EH (cell line): ENCODE data around the gene SFT2D1.

ENCODE experiments used
- DNase-seq: peaks from one replicate; pipeline ENCODE4 v3.0.0-alpha.2; 2015; ENCODE audit warnings: low read depth

The SFT2D1 gene

GRCh38 chr6:166307082-166308032, 35.0 kb downstream of the SFT2D1 start:
- no peak for DNase-seq

GRCh38 chr6:166306378-166307081, 35.8 kb downstream of the SFT2D1 start:
- DNase-seq = no peak

GRCh38 chr6:166305562-166306117, 36.7 kb downstream of the SFT2D1 start:
- DNase-seq = no peak

DNA sequence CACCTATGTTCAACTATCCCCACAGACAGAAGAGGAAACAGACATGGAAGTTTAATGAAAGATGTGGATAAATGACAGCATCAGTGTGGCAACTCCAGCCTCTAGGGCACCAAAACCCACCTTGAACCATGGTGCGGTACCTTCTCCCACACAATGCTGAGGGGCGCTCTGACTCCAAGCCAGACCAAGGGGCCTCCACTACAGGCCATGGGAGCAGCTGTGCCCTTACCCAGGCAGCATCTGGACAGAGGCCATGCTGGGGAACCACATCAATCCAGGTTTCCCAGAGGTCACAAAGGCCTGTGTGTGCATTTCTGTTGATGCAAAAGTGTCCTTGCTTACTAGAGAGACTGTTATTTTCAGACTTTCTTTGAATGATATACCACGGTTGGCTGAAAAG, 38.2 kb downstream of the SFT2D1 start:
- DNase-seq = no peak

DNA sequence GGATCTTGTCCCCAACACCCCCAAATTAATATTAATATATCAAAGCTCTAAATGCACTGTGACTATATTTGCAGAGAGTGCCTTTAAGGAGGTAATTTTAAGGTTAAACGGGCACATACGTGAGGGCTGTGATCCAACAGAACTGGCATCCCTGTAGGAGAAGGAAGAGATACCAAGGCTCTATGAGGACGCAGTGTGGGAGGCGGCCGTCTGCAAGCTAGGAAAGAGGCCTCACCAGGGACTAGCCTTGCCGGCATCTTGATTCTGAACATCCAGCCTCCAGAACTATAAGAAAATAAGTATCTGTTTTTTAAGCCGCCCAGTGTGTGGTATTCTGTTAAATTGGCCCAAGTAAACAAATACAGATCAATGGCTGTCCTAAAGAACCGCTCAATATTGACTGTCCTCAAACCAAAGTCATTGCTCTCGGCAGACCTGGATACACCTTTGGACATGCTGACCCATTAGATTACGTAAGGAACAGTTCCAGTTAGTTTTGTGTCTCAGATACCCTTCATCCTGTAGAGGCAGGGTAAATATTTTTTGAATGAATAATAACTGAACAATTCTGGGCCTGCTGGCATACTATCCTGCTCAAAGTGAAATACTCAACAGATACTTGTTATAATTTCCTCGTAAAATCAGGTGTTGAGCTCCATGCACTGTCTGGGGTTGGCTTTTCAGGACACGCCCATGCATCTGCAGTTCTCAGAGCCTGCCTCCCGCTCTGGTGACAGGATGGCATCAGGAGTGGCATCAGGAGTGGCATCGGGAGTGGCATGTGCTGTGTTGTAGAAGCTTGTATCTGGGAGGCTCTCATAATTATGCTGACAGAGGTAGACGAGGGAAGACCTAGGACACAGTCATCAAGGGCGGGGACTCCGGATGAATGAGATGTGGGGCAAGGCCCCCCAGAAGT, 40.5 kb downstream of the SFT2D1 start:
- DNase-seq = no peak

DNA sequence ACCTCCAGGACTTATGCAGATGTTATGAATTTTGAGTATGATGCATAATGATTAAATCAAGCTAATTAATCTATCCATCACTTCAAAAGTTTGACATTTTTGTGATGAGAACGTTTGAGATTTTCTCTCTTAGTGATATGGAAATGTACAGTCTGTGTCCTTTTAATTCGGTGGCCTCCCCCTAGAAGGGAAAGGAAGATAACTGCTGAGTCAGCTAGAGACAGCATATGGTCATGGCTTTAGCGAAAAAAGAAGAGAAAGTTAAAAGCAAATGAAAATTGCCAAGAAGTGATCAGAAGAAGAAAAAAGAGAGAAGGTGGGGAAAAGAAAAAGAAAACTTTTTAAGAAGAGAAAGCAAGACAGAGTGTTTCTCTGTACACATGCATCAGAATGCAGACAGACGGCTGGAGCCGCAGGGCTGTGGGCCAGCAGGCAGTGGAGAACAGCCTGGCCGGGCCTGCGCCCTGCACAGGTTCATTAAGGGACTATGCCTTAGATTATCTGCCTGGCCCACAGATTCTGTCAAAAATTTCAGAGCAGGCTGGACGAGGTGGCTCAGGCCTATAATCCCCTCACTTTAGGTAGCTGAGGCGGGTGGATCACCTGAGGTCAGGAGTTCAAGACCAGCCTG, 41.9 kb downstream of the SFT2D1 start:
- DNase-seq = no peak

DNA sequence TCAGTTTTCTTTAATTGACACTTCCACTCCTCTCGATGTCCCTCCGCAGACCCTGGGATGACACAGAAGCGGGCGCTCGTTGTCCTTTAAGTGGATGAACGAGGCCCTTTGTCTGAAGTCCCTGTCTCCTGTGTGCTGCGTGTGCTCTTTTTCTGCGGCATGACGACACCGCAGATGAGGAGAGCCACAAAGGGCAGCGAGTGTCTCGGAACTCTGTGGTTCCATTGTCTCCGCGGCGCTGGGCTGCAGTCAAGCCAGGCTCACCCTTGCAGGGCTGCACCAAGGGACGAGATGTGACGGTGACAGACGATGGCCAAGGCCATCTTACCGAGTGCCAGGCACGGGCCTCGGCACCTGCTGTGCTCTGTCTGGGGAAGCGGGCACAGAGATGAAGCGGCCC, 44.7 kb downstream of the SFT2D1 start:
- no peak for DNase-seq

- DNase-seq = no peak
These were observed 46.1 kb downstream of the SFT2D1 start for GRCh38 chr6:166296035-166296883.

DNA sequence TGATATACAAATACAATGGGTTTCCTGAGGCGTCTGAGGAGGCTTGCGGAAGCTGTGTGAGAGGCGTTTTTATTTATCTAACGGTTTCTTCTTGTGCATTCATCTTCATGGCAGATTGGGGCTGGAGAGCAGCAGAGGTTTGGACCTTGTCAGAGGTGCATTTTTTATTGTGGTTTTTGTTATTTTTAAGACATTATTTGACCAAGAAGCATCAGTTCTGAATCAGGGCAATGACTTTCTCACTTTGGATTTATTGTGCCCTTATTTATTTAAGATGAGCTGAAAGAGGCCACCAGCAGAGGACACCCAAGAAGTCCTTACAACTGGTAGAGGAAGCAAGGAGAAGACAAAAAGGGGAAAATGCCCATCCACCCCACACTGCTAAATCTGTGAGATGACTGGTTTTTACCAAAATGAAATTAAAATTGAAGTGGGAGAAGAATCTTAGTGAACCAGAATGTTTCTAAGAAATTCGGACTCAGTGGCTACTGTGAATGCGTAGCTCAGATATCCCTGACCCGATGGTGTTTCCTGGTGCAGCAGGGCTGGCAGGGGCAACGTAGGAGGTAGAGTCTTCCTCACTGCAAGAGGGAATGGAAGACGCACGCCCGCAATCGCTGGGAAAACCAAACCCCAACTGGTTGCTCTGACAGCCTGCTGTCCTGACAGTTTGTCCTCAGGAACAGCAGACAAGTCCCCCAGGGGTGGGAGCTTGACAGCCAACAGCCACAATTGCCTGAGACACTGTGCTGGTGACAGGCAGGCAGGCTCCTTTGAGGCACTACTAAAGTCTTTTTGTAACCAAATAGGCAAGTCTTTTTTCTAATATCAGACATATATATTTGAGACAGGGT, 48.4 kb downstream of the SFT2D1 start:
- no peak for DNase-seq

DNA sequence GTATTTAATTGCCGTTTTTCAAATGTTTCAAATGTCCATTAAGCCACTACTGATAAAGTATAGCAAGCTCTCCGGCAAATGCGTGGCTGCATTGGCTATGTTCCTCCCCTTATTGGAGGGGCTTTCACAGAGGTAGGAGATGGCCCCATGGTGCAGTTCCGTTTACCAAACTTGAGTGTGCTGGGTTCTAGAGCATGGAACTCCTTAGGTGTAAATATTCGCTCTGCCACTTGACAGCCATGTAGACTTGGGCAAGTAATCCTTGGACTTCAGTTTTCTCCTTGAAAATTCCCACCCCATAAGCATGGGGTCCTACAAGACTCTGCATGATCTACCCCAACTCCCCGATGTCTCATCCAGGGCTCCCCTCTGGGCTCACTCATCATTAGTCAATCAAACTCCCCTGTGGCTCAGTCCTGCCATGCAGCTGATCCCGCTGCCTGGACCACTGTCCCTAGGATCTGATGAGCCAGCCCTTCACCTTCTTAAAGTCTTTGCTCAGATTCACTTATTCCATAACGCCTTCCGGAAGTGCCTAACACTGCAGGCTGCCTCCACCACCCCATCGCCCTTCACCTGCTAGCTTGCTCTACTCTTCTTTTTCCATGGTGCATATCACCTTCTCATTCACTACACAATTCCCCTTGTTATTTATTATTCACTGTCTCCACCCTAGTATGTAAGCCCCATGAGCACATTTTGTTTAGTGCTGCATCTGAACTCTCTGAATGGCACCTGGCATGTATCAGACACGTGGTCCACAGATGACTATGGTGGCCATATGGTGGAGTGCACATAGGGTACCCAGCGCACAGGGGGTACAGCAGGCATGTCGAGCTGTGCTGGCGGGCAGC, 52.9 kb downstream of the SFT2D1 start:
- DNase-seq = no peak

GRCh38 chr6:166286839-166287271, 55.5 kb downstream of the SFT2D1 start:
- no peak for DNase-seq

GRCh38 chr6:166285233-166285632, 57.1 kb downstream of the SFT2D1 start:
- DNase-seq = no peak

DNA sequence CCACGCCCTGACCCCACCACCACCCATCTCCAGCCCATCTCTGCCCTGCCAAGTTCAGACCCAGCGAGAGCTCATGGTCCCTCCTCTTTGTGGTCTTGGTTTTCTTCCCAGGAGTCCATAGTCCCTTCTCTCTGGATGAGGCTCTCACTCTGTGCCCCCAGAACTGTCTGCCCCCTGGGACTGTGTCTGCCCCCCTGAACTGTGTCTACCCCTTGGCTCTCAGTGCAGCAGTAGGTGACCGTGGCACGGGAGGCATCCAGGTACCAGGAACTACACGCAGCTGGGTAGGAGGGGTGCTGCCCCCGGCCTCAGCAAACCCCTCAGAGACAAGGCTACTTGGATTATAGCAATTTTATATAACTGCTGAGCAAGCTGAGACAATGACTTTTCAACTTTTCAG, 57.7 kb downstream of the SFT2D1 start:
- no peak for DNase-seq

DNA sequence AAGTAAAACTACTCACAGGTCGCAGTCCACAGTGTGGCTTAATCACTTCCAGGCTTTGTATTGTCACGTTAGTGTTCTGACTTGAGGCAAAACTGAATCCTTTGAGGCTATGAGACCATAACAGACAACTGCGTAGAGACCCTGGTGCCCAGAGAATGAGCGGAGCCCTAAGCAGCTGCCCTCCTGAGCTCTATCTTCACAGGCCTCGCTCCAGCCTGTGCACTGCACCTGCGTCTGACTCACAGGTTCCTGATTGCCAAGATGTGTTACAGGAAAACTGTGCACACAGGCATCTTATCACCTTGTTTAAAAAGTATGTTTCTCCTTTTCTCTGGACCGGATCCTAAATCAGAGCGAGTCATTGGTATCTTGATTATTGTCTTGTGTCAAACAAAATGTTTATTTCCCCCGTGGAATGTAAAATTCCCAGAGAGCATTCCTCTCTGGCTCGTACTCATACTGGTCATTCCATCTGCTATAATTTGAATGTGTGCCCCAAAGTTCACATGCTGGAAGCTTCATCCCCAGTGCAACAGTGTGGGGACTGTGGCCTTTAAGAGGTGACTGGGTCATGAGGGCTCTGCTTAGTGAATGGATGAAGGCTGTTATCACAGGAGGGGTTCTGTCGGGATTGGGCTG, 59.8 kb downstream of the SFT2D1 start:
- peak; percentile 2 for DNase-seq

DNA sequence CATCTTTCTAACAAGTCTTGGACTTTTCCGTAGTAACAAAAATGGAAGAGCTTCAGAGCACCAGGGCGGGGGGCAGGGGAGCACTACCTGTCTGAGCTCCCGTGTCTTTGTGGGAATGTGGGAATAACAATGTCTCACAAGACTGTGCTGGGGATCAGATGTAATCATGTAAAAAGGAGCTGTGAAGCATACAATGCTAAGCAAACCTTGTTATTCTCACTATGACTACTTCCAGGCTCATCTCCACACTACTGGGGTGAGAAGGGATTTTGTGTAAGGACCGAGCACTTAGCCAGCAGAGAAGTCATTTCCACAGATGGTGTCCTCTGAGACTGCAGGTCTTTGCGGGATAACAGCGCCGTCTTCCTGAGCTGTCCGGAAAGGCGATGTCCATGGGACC, 61.2 kb downstream of the SFT2D1 start:
- no peak for DNase-seq

DNA sequence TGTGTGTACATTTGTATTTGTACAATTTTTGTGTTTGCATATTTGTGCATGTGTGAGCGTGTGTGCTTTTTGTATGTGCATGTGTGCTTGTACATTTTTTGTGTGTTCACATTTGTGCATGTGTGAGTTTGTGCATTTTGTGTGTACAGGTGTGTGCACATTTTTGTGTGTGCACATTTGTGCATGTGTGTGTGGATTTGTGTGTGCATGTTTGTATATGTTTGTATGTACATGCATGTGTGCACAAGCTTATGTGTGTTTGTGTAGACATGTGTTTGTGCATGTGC, 63.0 kb downstream of the SFT2D1 start:
- DNase-seq = no peak

DNA sequence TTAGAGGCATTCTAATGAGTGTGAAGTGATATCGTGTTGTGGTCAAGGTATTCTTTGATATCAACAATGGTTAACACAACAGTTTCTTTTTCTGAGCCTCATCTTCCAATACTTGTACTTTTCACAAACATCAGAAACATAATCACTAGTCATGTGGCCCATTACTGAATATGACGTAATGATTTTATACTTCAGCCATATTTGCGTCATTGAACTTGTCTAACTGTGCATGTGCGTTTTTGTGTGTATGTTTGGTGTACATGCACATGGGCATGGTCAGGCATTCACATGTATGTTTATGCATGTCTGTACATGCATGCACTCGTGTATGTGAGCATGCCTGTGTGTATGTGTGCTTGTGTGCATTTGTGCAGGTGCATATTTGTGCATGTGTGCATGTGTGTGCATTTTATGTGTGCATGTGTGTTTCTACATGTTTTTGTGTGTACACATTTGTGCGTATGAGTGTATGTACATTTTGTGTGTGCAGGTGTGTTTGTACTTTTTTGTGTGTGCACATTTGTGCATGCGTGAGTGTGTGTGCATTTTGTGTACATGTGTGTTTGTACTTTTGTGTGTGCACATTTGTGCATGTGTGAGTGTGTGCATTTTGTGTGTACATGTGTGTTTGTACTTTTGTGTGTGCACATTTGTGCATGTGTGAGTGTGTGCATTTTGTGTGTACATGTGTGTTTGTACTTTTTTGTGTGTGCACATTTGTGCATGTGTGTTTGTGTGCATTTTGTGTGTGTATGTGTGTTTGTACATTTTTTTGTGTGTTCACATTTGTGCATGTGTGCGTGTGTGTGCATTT, 63.6 kb downstream of the SFT2D1 start:
- DNase-seq = no peak
